HG03442 (cell line): Measurements from ENCODE around the gene TMPRSS13.
"Not testable (repeated sequence)": the region's sequence is repeated elsewhere in the genome, so short reads cannot be mapped to it uniquely, and the experiment has no call there.

Experiments
- ATAC-seq: cut with Tn5 transposase; IDR thresholded peaks from one replicate; pipeline ENCODE4 v1.9.1; 2021; ENCODE audit warnings: mild to moderate bottlenecking, moderate library complexity; ENCODE audit not compliant: unreplicated experiment

The TMPRSS13 gene

DNA sequence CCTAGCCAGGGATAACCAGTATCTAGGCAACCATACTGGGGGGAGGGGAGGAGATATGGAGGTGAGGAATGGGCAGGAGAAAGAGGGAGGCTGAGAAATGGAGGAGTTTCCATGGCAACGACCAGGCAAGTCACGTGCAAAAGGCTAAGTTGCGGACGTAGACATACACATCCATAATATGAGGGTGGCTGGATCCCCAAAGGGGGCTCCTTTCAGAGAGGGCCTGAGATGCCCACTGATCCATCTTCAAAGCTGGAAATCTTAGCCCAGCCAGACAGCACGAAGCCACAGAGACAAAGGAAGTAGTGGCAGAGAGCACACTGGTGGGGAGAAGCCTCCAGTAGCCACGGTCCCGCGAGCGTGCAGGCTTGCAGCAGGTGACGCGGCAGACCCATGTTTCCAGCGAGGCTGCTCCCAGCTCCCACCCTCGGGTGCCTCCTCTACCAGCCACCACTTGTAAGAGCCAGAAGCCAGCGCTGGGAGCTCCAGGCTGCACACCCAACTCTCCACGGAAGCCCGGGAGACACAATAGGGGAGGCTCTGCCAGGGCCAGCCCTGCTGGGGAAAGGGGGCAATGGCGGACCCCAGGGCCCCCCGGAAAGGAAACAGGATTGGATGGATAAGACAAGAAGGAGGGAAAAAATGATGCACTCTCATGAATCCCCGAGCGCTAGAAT, 53.7 kb downstream of the TMPRSS13 start:
- ATAC-seq: no peak

DNA sequence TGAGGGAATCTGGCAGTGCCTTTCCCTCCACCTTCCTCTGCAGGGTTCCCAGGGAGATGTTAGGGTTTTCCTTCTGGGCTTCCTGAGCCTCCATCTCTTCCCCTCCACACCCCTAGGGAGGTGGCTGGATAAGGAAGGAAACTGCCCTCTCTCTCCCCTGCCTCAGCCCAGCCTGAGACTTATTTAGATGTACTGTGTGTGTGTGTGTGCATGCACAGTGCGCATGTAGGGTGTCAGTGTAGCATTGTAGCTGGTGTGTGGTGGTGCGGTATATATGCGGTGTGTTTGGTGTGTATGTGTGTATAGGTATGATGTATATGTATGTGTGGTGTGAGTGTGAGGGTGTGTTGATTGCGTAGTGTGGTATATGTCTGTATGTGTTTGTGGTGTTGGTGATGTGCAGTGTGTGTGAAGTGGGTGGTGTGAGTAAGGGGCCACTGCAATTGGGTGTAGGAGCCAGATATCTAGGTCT, 54.3 kb downstream of the TMPRSS13 start:
- ATAC-seq: no peak

DNA sequence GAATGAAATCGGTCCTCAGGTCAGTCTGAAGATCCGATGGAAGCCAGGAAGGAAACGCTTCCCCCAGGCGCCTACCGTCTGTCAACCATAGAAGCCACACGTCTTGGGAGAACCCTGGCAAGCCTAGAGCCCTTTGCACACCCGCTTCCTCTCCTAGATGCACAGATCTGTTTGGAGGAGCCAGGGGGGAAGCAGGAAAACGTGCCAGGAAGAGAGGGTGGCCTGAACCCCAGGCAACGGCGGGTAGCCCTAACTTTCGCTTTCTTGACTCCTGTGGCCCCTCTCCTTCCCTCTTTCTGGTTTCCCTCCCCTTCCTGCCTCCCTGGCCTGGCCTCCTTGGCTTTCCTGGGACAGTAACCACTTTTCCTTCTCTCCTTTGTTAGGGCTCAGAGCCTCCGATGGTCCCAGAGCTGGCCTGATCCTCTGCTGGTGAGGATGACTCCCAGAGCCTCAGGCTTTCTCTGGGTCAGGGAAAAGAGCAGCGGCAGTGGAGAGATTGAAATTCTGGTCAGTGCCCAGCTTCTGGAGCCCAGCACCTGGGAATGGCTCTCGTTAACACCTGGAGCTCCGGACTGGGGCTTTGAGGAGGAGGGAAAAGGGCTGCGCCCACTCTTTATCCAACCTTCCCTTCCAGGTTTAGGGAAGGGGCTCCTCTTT, 54.8 kb downstream of the TMPRSS13 start:
- no peak for ATAC-seq

DNA sequence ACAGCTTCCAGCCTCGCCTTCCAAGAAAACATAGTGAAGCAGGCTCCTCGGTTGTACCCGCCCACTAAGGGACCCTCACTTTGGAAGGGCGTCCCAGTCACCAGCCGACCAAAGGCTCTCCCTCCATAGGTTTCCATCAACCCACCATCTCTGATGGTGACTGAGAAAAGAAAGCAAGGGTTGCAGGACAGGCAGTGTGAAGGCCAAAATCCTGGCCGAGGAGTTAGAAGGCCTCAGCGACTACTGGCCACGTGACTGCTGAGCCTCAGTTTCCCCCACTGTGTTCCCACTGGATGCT, 55.4 kb downstream of the TMPRSS13 start:
- ATAC-seq: no peak

DNA sequence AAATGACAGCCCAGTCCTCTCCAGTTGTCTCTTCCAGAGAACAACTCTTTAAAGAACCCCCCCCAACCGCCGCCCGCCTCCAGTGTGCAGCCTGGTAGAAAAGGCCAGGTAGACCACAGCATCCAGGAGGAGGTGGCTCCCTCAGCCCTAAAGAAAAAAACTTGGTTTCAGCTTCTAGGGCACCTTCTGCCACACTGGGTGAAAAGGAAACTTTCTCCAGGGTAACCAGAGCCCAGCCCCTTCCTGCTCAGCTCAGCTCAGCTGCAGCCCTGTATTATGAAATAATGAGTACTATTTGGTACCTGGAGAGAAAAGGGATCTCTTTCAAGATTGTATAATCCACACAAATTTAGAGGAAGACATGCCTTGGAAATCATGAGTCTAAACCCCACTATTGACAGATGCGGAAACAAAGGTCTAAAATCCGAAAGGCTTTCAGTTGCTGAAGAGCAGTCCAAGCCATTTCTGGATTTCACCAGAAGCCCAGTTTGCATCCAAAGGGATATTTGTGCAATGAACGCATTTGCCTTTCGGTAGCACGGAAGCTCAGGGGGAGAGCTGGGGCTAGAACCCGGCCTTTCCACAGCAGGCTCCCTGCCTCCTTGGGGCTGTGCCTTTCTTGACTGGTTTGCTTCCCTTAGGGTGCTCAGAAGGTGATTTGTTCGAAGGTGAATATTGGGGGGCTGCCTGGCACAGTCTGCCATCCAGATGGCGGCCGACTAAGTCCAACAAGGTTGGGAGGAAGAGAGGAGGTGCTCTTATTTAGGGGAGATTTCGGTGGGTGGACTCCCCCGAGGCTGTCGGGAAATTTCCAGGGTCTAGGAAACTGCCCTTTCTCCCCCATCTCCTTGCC, 56.0 kb downstream of the TMPRSS13 start:
- ATAC-seq: no peak

DNA sequence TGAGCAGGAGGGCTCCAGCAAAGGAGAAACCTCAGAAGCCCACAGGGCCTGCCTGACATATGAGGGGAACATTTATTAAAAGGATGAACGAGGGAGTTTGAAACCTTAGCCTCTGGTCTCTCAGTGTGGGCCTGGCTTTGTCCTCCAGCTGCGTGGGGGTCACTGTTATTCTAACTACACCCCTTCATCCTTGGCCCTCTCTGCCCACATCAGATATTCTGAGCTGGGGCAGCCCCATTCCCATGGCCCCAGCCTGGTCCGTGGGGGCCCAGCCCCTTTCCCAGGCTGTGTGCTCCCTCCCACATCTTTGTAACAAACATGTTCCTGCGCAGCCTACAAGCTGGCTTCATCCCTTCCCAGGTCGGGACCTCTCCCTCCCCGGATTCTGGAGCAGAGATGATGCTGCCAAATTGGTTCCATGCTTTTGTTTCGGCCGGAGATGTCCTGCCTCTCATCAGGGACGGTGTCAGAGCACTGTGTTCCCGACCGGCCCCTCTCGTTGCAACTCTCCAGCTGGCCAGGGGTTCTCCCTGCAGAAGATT, 56.7 kb downstream of the TMPRSS13 start:
- no peak for ATAC-seq

DNA sequence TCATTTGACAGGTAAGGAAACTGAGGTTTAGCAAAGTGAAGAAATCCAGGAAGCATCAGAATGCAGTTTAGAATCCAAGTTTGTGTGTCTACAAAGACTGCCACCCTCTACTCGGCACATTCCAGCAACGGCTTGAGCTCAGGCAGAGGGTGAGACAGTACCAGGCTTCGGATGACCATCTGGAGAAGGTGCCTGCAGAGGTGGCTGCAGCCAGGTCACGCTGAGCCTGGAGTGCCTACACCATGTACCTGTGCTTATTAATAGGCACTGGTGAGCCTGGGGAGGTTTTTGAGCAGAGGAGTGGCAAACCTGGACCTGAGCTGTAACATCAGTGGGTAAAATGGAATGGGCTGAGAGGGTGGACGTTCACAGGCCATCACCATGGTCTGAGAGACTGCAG, 57.4 kb downstream of the TMPRSS13 start:
- no peak for ATAC-seq

DNA sequence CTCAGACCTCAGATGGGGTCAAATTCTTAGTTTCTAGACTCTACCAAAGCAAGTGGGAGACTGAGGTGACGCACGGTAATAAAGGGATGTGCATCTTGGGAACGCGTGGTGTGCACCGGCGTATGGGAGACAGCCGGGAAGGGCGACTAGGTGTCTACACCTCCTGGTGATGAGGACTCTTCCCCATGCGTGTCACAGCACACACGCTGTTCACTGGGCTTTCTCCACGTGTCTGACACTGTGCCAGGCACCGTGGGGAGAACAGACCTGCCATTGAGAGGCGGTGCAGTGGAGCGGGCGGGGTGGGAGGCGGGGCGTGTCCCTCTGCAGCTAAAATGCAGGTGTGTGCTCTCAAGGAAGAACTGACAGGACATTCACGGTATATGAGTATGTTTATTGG, 58.0 kb downstream of the TMPRSS13 start:
- no peak for ATAC-seq

DNA sequence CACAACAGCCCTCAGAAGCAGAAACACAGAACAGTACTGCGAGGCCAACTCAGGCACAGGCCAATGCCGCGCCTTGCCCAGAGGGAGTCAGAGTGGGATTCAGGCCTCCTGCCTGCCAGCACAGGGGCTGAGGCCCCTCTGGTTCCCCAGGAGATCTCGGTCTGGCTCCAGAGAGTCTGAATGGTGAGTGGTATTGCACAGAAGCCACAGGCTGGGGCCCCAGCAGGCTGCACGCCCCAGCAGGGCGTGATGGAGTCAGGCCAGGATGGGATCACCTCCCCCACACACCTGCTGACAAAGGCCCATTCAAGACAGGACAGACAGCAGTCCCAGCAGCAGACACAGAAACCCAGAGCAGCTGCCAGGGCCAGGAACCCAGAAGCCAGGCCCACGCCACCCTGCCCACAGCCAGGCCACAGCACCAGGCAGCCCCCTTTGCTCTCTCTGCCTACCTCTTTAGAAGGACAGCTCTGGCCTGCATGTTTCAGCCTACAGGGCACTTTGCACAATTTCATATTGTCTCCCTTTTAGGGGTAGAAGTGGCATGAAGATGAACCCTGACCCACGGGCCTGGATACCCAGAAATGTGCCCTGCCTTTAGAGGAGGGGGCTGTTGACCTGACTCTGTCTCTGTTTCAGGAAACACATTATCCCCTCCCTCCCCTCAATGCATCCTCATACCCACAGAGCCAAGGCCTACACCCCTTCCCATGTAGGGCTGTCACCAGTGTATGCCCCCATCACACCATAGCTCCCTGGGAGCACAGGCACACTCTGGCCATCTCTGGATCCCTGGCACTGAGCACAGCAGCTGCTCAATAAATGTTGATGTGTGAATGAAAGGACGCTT, 58.9 kb downstream of the TMPRSS13 start:
- no peak for ATAC-seq

DNA sequence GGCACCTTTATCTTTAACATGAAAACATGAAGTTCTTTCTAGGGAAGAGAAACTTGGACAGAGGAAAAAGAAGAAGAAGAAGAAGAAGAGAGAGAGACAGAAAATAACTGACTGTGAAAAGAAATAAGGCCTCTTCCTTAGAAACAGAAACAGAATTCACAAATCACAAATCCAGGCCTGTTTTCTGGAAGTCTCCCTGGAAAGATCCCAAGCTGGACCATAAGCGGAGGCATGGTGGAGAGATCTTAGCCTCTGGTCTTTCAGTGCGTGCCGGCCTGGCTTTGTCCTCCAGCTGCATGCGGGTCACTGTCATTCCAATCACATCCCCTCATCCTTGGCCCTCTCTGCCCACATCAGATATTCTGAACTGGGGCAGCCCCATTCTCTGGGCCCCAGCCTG, 59.6 kb downstream of the TMPRSS13 start:
- ATAC-seq: no peak

DNA sequence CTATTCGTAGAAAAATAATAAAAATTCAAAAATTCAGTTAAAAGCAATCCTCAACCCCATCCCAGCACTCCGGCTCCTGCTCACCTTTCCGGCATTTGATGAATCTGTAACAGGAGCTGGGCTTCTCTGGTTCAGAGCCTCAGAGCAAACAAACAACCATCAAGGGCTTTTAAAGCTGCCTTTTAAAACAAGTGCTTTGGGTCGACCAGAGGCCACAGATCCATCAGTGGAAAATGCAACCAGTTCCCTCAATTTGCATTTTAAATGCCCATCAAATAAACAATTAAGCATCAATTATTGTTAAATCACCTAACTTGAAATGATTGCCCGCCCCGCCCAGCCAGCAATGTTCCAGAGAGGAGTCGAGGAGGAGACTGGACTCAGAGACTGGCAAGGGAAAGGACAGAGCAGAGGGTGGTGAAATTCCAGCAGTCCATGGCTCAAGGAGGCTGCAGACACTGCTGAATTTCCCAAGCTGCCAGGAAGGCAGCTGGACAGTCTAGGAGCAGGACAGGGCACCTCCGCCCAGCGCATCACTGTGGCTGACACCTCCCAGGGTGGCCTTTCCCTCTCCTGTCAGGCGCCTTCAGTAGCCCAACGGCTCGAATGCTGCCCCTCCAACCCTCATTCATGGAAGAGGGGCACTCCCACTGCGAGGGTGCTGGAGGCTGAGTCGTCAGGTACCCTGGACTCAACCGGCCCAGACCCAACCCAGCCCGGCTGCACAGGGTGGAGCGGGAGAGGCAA, 60.2 kb downstream of the TMPRSS13 start:
- ATAC-seq: no peak

DNA sequence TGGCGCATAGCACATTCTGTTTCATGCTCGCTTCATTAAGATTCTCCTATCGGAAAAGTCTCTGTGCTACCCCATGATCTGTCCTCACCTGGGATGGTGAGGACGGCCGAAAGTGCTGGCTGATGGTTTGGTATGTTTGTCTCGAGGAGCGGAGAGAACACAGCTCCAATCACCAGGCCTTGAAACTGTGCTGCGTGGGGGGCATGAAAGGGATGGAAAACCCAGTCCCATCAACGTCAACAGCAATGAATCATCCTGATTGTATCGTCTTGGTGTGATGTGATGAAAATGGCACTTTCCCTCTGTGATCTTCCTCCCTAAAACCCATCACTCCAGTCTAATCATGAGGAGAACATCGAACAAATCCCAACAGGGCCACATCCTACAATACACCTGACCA, 61.1 kb downstream of the TMPRSS13 start:
- no peak for ATAC-seq

DNA sequence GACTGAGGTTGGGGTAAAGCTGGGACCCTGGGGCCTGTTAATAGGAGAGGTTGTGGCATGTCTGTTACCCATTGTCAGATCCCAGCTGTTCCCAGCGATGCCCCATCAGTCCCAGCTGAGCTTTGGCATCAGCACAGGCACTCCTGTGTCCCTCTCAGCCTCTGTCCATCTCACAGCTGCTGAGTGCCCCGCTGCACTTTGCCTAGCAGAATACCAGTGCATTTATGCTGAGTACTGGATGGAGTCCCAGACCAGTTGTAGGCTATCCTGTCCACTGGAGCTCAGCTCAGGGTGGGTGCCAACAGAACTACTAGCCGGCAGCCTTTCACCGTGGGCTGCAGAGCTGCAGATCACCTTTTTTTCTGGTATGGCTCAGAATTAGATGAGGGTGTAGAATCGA, 62.7 kb downstream of the TMPRSS13 start:
- ATAC-seq: no peak

DNA sequence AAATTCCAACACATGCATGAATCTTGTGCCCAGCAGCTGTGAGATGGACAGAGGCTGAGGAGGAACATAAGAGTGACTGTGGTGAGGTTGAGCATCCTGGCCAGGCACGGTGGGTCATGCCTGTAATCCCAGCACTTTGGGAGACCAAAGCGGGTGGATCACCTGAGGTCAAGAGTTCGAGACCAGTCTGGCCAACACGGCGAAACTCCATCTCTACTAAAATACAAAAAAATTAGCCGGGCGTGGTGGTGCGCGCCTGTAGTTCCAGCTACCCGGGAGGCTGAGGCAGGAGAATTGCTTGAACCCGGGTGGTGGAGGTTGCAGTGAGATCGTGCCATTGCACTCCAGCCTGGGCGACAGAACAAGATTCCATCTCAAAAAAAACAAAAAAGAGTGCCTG, 63.7 kb downstream of the TMPRSS13 start:
- ATAC-seq: not testable (repeated sequence)

DNA sequence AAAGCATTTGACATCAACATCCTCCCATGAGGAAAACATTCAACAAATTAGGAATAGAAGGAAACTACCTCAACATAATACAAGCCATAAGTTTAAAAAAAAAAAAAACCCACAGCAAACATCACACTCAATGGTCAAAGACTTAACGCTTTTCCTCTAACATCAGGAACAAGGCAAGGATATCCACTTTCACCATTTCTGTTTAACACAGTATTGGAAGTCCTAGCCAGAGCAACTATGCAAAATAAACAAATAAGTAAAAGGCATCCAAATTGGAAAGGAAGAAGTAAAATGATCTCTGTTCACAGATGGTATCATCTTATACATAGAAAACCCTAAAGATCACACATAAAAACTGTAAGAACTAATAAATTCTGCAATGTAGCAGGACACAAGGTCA, 65.8 kb downstream of the TMPRSS13 start:
- no peak for ATAC-seq

DNA sequence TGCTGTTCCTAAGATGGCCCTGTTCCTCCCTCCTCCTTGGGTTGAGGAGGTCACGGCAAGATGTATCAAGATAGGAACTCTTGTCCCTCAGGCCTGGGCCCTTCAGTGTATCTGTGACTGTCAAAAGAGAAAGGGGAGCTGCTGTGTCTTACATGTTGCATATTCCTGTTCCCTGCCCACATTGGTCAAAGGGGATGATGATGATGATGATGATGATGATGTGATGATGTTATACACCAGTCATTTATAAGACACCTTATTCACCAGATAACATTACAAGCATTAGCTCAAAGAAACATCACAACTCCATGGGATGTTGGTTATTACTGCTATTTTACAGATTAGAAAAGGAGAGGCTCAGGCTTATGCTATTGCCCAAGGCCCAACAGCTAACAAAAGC, 66.4 kb downstream of the TMPRSS13 start:
- no peak for ATAC-seq

DNA sequence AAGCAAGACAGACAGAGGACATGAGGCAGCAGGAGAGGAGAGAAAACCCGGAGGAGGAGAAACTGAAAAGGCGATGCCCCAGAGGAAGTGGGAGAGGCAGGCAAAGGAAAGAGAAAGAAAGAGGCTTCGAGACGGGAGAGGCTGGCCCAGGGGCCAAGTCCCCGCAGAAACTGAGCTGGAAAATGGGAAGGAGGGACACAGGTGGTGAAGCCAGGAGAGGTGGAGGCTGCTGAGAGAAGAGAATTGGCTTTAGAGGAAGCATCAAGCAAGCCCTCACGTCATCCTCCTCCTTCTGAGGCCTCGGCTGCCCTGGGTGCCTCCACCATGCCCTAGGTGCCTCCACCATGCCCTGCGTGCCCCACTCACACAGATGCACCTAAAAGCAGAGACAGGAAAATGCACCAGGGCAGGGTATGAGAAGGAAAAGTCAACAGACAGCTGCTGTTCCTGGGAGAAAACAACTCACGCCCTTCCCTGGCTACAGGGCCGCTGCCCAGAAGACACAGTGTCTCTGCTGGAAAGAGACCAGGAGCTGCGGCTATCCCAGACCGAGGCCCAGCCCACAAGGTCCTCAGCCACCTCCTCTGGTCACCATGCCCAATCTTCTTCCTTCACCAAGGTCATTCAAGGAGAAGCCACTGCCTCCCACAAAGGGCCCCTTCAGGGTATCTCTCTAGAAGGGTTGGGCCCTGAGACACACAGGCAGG, 67.0 kb downstream of the TMPRSS13 start:
- ATAC-seq: no peak

DNA sequence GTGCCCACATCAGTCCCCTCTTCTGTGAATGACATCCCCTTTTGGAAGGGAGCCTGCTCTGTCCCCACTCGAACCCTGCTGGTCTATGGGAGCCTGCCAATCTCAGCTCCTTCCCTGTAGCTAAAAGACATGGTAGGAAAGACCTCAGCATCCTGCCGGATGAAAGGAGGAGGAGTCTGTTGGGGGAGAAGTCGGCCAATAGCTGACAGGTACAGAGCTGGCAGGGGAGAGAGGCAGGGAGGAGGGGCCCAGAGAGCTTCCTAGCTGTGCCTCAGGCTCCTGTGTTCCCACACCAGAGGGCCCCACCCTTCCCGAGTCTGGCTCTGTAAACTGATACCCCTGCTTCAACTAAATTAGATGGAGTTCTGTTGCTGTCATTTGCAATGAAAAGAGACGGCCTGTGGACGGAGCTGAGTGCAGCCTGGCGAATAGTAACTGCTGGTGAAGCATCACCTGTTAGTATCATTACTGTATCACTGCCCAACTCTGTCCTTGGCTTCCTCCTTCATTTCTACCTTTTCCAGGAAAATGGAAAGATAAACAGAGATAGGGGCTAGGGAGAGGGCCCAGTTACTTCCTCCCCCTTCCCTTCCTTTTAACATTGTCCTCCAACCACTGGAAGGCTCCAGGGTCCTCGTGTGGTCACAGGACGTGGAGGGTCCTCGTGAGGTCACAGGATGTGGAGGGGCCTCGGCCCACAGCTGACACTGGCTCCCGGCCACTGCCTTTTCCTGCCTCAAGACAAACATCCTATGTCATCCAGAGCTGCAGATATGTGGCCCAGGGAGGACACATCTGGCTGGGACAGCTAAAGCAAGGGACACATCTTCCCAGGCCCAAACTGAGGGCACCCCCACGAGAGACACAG, 67.8 kb downstream of the TMPRSS13 start:
- no peak for ATAC-seq

DNA sequence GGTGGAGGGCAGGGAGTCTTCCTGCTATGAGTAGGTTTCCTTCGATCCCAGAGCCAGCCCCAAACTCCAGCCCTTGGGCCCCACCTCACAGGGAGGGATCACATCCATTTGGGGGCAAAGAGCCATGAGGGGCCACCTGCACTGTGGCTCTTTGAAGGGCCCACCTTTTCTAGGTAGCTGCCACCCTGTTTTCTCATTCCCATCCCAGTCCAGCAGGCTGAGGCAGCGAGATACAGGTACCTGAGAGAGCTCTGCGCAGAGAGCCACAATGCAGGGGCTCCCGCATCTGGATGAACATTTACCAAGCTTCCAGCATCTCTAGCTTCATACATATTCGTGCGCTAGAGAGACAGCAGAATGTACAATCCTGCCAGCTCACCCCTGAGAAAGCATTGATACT, 69.1 kb downstream of the TMPRSS13 start:
- ATAC-seq: no peak
